ENCODE results near the gene PSMD1.

DNA sequence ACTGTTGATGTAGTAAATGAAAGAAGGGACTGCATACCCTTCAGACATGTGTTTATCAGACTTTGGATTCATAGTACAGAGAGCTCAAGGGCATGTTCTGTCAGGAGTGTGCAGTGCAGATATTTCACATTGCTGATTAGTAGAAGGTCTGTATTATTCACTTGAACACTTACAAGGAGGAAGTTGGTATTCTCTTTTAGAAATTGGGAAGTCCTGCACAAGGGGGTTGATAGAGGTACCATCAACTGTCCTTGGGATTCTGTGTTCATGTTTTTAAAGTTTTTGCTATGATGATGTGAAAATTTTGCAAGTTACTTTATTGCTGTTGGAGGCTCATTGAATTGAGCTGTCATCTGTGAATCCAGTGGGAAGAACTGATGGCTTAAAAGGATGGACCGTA, 6.7 kb downstream of the PSMD1 start:
- TF ChIP-seq, protein P1, sequence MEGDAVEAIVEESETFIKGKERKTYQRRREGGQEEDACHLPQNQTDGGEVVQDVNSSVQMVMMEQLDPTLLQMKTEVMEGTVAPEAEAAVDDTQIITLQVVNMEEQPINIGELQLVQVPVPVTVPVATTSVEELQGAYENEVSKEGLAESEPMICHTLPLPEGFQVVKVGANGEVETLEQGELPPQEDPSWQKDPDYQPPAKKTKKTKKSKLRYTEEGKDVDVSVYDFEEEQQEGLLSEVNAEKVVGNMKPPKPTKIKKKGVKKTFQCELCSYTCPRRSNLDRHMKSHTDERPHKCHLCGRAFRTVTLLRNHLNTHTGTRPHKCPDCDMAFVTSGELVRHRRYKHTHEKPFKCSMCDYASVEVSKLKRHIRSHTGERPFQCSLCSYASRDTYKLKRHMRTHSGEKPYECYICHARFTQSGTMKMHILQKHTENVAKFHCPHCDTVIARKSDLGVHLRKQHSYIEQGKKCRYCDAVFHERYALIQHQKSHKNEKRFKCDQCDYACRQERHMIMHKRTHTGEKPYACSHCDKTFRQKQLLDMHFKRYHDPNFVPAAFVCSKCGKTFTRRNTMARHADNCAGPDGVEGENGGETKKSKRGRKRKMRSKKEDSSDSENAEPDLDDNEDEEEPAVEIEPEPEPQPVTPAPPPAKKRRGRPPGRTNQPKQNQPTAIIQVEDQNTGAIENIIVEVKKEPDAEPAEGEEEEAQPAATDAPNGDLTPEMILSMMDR (IDR thresholded peaks at IDR 0.05; ENCODE audit: low read depth, low read length) = no peak
- TF ChIP-seq MYC (IDR thresholded peaks at IDR 0.05; ENCODE audit: low read depth, low read length) = no peak
- TF ChIP-seq POLR2A (IDR thresholded peaks at IDR 0.05; ENCODE audit: extremely low read depth, insufficient read length) = no peak
- TF ChIP-seq MAX (IDR thresholded peaks at IDR 0.05; ENCODE audit: low read depth, low read length) = no peak

Measured in NB4 (cell line).